HUES48 (cell line): ENCODE measurements around the gene ANK2.
"Not testable (repeated sequence)": the region's sequence is repeated elsewhere in the genome, so short reads cannot be mapped to it uniquely, and the experiment has no call there.

ENCODE experiments used
- H3K27ac ChIP-seq: one replicate; pipeline ENCODE4 v1.7.0; 2013; ENCODE audit warnings: low read depth, low read length, inconsistent platforms
- H3K27me3 ChIP-seq: 2 replicates; pipeline ENCODE4 v1.6.1; 2013; ENCODE audit warnings: mild to moderate bottlenecking, low read length; ENCODE audit not compliant: control insufficient read depth, insufficient read depth
- H3K36me3 ChIP-seq: 2 replicates; pipeline ENCODE4 v1.6.1; 2013; ENCODE audit warnings: low read length; ENCODE audit not compliant: control insufficient read depth, insufficient read depth
- H3K4me1 ChIP-seq: 2 replicates; pipeline ENCODE4 v1.6.1; 2013; ENCODE audit warnings: mild to moderate bottlenecking, low read length; ENCODE audit not compliant: control insufficient read depth, insufficient read depth
- H3K4me3 ChIP-seq: 2 replicates; pipeline ENCODE4 v1.5.1; 2013; ENCODE audit warnings: mild to moderate bottlenecking, low read depth, low read length
- H3K9ac ChIP-seq: 2 replicates; pipeline ENCODE4 v1.6.1; 2013; ENCODE audit warnings: mild to moderate bottlenecking, low read depth, low read length, moderate library complexity
- H3K9me3 ChIP-seq: 2 replicates; pipeline ENCODE4 v1.6.1; 2013; ENCODE audit warnings: low read length; ENCODE audit not compliant: control insufficient read depth, insufficient read depth

The ANK2 gene

GRCh38 chr4:113189546-113189945 lies 140.1 kb downstream of the ANK2 start:
- Histone ChIP-seq H3K27me3 (no peaks in the 10 kb centered on the region), H3K27ac (no peak overlapping the region), H3K9ac (no peak overlapping the region), H3K4me1 (peaks cover 23% of the 10 kb centered on the region; the same call in 1 of the 2 replicates), H3K9me3 (no peaks in the 10 kb centered on the region), H3K4me3 (no peak overlapping the region), H3K36me3 (no peaks in the 10 kb centered on the region)

GRCh38 chr4:113209153-113209552 lies 159.7 kb downstream of the ANK2 start:
- H3K27me3 ChIP-seq = no peaks in the 10 kb centered on the region
- H3K4me1 ChIP-seq = peaks cover 21% of the 10 kb centered on the region
- H3K36me3 ChIP-seq = no peaks in the 10 kb centered on the region
- no peak overlapping the region; the same call in 1 of the 2 replicates for H3K9ac ChIP-seq
- peak overlapping the region; percentile 68 for H3K27ac ChIP-seq
- no peak overlapping the region for H3K4me3 ChIP-seq
- no peaks in the 10 kb centered on the region for H3K9me3 ChIP-seq

- Histone ChIP-seq H3K4me3 (no peak overlapping the region), H3K9ac (no peak overlapping the region; the same call in 1 of the 2 replicates), H3K27me3 (no peaks in the 10 kb centered on the region), H3K36me3 (no peaks in the 10 kb centered on the region), H3K27ac (peak overlapping the region; percentile 68), H3K4me1 (peaks cover 21% of the 10 kb centered on the region), H3K9me3 (no peaks in the 10 kb centered on the region)
Observed at GRCh38 chr4:113209652-113210320, 160.3 kb downstream of the ANK2 start.

- H3K4me1 ChIP-seq = peaks cover 21% of the 10 kb centered on the region
- H3K36me3 ChIP-seq = no peaks in the 10 kb centered on the region
- H3K27ac ChIP-seq = peak overlapping the region; percentile 16
- H3K9me3 ChIP-seq = no peaks in the 10 kb centered on the region
- H3K4me3 ChIP-seq = no peak overlapping the region
- no peak overlapping the region for H3K9ac ChIP-seq
- H3K27me3 ChIP-seq = no peaks in the 10 kb centered on the region
Observed at GRCh38 chr4:113212613-113213012, 163.2 kb downstream of the ANK2 start.

- no peak overlapping the region for H3K9ac ChIP-seq
- H3K4me1 ChIP-seq = no peaks in the 10 kb centered on the region
- H3K27me3 ChIP-seq = no peaks in the 10 kb centered on the region
- no peaks in the 10 kb centered on the region for H3K36me3 ChIP-seq
- no peaks in the 10 kb centered on the region for H3K9me3 ChIP-seq
- H3K4me3 ChIP-seq = no peak overlapping the region
- no peak overlapping the region for H3K27ac ChIP-seq
Observed at GRCh38 chr4:113221990-113222389, 172.5 kb downstream of the ANK2 start.

GRCh38 chr4:113222471-113222870 lies 173.0 kb downstream of the ANK2 start:
- H3K4me3 ChIP-seq = no peak overlapping the region
- H3K27me3 ChIP-seq = no peaks in the 10 kb centered on the region
- no peaks in the 10 kb centered on the region for H3K36me3 ChIP-seq
- no peaks in the 10 kb centered on the region for H3K9me3 ChIP-seq
- H3K4me1 ChIP-seq = no peaks in the 10 kb centered on the region
- no peak overlapping the region for H3K9ac ChIP-seq
- H3K27ac ChIP-seq = no peak overlapping the region

GRCh38 chr4:113223001-113223400 lies 173.5 kb downstream of the ANK2 start:
- H3K4me1 ChIP-seq = no peaks in the 10 kb centered on the region

GRCh38 chr4:113232194-113232593 lies 182.7 kb downstream of the ANK2 start:
- Histone ChIP-seq H3K9me3 (no peaks in the 10 kb centered on the region), H3K27ac (no peak overlapping the region), H3K4me1 (no peaks in the 10 kb centered on the region), H3K9ac (no peak overlapping the region), H3K36me3 (peaks cover 3% of the 10 kb centered on the region; the same call in 1 of the 2 replicates), H3K27me3 (no peaks in the 10 kb centered on the region), H3K4me3 (no peak overlapping the region)

More at GRCh38 chr4:113223001-113223400, 173.5 kb downstream of the ANK2 start:
- Histone ChIP-seq H3K36me3 (no peaks in the 10 kb centered on the region), H3K27me3 (no peaks in the 10 kb centered on the region), H3K9ac (no peak overlapping the region), H3K9me3 (no peaks in the 10 kb centered on the region), H3K4me3 (no peak overlapping the region), H3K27ac (no peak overlapping the region)

- Histone ChIP-seq H3K9ac (no peak overlapping the region), H3K4me3 (no peak overlapping the region), H3K36me3 (peaks cover 8% of the 10 kb centered on the region), H3K27ac (no peak overlapping the region), H3K27me3 (no peaks in the 10 kb centered on the region), H3K9me3 (no peaks in the 10 kb centered on the region), H3K4me1 (0 out of 2 replicates have a peak, but pooled peaks cover 3% of the 10 kb centered on the region)
Observed at GRCh38 chr4:113236916-113237315, 187.5 kb downstream of the ANK2 start.

GRCh38 chr4:113243312-113243711 lies 193.9 kb downstream of the ANK2 start:
- Histone ChIP-seq H3K36me3 (0 out of 2 replicates have a peak, but pooled peaks cover 4% of the 10 kb centered on the region), H3K27ac (no peak overlapping the region), H3K4me1 (0 out of 2 replicates have a peak, but pooled peaks cover 3% of the 10 kb centered on the region), H3K9ac (no peak overlapping the region), H3K9me3 (no peaks in the 10 kb centered on the region), H3K4me3 (no peak overlapping the region), H3K27me3 (no peaks in the 10 kb centered on the region)

- not testable (repeated sequence) for H3K4me1 ChIP-seq, H3K27ac ChIP-seq, H3K9me3 ChIP-seq, H3K36me3 ChIP-seq, H3K27me3 ChIP-seq, H3K4me3 ChIP-seq, H3K9ac ChIP-seq
Observed at GRCh38 chr4:113244747-113245146, 195.3 kb downstream of the ANK2 start.
